ENCODE measurements around the gene PCDHGC3. TPM values are rescaled to one million over a fixed set of nuclear protein-coding genes. Genes with fewer than 3 reads are reported as not detected.

The PCDHGC3 gene
- total RNA-seq, 3 donors from 2014 or later, result 12.1 to 50.5 (median 24.5) TPM

DNA sequence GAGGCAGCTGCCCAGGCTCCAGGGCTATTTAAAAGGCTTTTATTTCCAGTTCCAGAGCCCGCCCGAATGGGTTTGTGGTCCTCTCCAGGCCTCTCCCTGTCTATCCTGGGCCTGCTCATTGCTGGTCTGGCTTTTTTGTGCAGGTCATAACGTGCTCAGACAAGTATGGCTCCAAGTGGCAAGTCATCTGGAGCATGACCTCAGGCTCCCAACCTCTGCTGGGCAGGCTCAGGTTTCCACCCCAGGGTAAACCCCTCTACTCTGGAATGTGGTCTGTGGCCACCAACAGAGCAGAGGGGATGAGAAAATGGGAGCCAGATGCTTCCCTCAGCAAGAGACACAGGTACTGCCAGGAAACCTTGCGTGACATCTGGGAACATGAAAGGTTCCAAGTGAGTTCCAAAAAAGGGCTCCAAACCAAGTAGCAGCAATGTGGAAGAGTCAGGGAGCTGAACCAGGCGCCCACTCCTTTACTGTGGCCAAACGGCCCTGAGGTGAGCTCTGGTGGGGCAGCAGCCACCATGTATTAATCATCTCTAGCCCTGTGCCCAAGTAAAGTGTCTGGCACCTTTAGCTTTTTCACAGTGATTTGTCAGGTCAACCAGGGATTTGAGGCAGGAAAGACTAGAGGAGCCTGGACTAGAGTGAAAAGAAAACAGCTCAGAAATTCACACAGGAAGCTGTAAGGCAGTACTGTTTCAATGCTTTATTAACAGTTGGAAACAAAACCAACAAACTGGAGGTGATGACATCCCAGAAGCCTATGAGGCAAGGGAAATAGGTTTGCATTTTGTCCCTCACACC lies 38.8 kb downstream of the PCDHGC3 start:
- intact Hi-C loops (cut with DNase I, micrococcal nuclease), result no loop called here
- DNase-seq, result no peak
- Histone ChIP-seq H3K4me3 (no peak overlapping the region), H3K36me3 (ENCODE audit: low read depth) (no peaks in the 10 kb centered on the region), H3K4me1 (ENCODE audit: low read depth) (peaks cover 15% of the 10 kb centered on the region), H3K9me3 (no peaks in the 10 kb centered on the region)
- TF ChIP-seq, protein P1, sequence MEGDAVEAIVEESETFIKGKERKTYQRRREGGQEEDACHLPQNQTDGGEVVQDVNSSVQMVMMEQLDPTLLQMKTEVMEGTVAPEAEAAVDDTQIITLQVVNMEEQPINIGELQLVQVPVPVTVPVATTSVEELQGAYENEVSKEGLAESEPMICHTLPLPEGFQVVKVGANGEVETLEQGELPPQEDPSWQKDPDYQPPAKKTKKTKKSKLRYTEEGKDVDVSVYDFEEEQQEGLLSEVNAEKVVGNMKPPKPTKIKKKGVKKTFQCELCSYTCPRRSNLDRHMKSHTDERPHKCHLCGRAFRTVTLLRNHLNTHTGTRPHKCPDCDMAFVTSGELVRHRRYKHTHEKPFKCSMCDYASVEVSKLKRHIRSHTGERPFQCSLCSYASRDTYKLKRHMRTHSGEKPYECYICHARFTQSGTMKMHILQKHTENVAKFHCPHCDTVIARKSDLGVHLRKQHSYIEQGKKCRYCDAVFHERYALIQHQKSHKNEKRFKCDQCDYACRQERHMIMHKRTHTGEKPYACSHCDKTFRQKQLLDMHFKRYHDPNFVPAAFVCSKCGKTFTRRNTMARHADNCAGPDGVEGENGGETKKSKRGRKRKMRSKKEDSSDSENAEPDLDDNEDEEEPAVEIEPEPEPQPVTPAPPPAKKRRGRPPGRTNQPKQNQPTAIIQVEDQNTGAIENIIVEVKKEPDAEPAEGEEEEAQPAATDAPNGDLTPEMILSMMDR (IDR thresholded peaks at IDR 0.05), result no peak
- no peak for ATAC-seq

DNA sequence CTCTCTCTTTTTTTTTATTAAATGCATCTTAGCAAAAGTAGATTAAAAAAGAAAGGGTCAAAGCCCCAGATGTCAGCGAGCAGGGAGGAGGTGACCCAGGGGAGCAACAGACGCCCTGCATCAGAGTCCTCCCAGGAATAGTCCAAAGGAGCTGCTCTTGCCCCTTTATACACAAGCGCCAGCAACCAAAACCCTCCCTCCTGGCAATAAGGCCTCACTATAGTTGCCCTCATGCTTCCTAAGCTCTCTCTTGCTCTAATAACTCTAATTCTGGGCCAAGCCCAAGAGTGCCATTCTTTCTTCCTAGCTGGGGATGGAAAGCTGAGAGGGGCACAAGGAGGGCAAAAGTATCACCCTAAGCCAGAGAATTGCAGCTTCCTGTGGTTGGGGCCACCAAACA lies 39.4 kb downstream of the PCDHGC3 start:
- TF ChIP-seq, protein P1 (IDR thresholded peaks at IDR 0.05), result no peak
- ATAC-seq (no peak), DNase-seq (no peak)
- intact Hi-C loops (cut with DNase I, micrococcal nuclease), result no loop called here
- H3K4me1 ChIP-seq (ENCODE audit: low read depth), result peaks cover 17% of the 10 kb centered on the region
- H3K36me3 ChIP-seq (ENCODE audit: low read depth), result no peaks in the 10 kb centered on the region
- H3K9me3 ChIP-seq, result no peaks in the 10 kb centered on the region
- H3K4me3 ChIP-seq, result no peak overlapping the region

DNA sequence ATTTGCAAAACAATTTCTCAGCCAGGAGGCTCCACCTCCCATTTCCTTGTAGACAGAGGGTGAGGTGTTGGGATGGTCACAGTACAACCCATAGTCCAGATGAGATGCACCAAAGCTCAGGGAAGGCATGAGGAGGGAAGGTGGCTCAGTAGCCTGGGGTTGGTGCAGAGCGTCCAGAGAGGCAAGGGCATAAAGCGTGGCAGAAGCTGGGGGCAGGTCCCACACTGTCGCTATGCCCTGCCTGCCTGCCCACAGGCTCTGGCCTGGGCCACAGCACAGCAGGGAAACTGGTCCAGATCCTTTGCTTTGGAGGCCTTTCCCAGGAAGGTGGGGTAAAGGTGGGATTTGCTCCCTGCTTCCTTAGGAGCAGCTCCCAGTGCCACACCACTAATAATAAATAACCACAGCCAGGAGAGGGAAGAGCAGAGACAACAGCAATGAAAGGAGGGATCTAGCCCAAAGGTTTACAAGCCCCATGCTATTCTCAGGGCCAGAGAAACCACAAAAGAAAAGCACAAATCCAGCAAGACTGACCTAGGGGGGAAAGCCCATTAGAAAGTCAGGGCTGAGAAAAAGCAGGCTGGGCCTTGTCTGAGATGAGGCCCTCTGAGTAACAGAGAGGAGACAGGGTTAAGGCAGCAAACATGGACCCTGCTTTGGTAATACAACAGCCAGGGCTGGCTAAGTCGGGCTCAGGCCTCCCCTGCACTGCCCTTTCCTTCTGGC lies 40.3 kb downstream of the PCDHGC3 start:
- TF ChIP-seq, protein P1 (IDR thresholded peaks at IDR 0.05), result no peak
- no peak overlapping the region for H3K4me3 ChIP-seq
- ATAC-seq (no peak), DNase-seq (no peak)
- H3K36me3 ChIP-seq (ENCODE audit: low read depth), result no peaks in the 10 kb centered on the region
- intact Hi-C loops (cut with DNase I, micrococcal nuclease), result no loop called here
- H3K9me3 ChIP-seq, result no peaks in the 10 kb centered on the region
- H3K4me1 ChIP-seq (ENCODE audit: low read depth), result peaks cover 26% of the 10 kb centered on the region

DNA sequence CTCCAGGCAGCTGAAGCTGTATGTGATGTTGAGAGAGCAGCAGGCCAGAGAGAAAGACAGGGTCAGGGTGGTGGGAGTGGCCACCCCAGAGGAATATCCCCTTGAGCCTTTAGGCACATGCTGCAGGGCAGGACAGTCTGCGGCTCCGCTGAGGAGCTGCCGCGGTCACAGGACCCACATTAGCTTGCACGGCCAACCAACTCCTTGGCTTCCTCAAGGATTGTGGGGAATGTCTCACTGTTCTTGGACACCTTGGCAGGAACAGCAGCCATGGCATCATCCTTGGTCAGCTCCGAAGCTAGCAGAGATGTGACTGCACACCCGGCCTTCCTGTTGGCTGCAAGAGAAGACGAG lies 40.9 kb downstream of the PCDHGC3 start:
- intact Hi-C loops (cut with DNase I, micrococcal nuclease), result no loop called here
- H3K4me1 ChIP-seq (ENCODE audit: low read depth), result peaks cover 30% of the 10 kb centered on the region
- DNase-seq (no peak), ATAC-seq (no peak)
- no peaks in the 10 kb centered on the region for H3K9me3 ChIP-seq
- TF ChIP-seq, protein P1 (IDR thresholded peaks at IDR 0.05), result no peak
- no peak overlapping the region for H3K4me3 ChIP-seq
- no peaks in the 10 kb centered on the region for H3K36me3 ChIP-seq (ENCODE audit: low read depth)

DNA sequence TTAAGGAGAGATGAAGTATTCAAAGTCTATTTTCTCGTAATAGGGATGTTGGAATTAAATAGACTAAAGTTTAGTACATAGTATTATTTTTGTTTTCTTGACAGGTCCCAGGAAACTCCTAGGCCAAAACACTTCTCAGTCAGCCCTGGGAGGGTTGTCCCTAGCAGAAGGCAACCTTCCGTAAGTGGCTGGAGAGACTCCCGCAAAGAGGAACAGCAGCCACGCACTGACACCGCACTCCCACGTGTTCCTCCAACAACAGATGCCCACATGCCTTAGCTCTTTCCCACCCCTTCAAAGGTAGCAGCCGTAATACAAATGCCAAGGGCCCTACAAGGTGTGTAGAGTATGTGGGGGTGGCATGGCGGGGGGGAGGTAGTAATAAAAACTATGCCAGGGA lies 41.5 kb downstream of the PCDHGC3 start:
- TF ChIP-seq, protein P1 (IDR thresholded peaks at IDR 0.05), result no peak
- intact Hi-C loops (cut with DNase I, micrococcal nuclease), result no loop called here

More for the DNA sequence above, 41.5 kb downstream of the PCDHGC3 start:
- Histone ChIP-seq H3K36me3 (ENCODE audit: low read depth) (no peaks in the 10 kb centered on the region), H3K4me1 (ENCODE audit: low read depth) (peaks cover 33% of the 10 kb centered on the region), H3K9me3 (no peaks in the 10 kb centered on the region), H3K4me3 (no peak overlapping the region)
- DNase-seq, result no peak
- ATAC-seq, result no peak
